Osteoblast (primary cell): ENCODE data around the gene CCDC142. TPM values are rescaled to one million over a fixed set of nuclear protein-coding genes. Genes with fewer than 3 reads are reported as not detected.

Source experiments
- DNase-seq: peaks from one replicate; pipeline ENCODE4 v3.0.0; 2011; ENCODE audit warnings: low spot score, mixed read lengths; ENCODE audit not compliant: insufficient read length; ENCODE audit errors: missing footprints
- H2AFZ ChIP-seq: 2 replicates; pipeline ENCODE4 v1.6.0; 2011; ENCODE audit warnings: mild to moderate bottlenecking, low read length
- H3K27ac ChIP-seq: 2 replicates; pipeline ENCODE4 v1.5.1; 2011; ENCODE audit warnings: mild to moderate bottlenecking, low read depth, low read length, moderate library complexity
- H3K27me3 ChIP-seq: 2 replicates; pipeline ENCODE4 v1.6.0; 2012; ENCODE audit warnings: mild to moderate bottlenecking, control low read depth, inconsistent platforms, low read length, moderate library complexity; ENCODE audit not compliant: insufficient read depth
- H3K36me3 ChIP-seq: 2 replicates; pipeline ENCODE4 v1.5.1; 2011; ENCODE audit warnings: mild to moderate bottlenecking, low read length, control low read depth, moderate library complexity; ENCODE audit not compliant: insufficient read depth
- H3K4me1 ChIP-seq: 2 replicates; pipeline ENCODE4 v1.5.1; 2011; ENCODE audit warnings: mild to moderate bottlenecking, low read length, control low read depth, moderate library complexity; ENCODE audit not compliant: insufficient read depth
- H3K4me2 ChIP-seq: 2 replicates; pipeline ENCODE4 v1.6.0; 2011; ENCODE audit warnings: mild to moderate bottlenecking, low read length; ENCODE audit not compliant: insufficient read depth
- H3K4me3 ChIP-seq: fragments of 200-600 bp; sonication (generic); 3 replicates; pipeline ENCODE4 v1.5.1; 2012; ENCODE audit warnings: mild to moderate bottlenecking, low read length, inconsistent platforms; ENCODE audit not compliant: insufficient read depth
- H3K79me2 ChIP-seq: 2 replicates; pipeline ENCODE4 v1.6.0; 2012; ENCODE audit warnings: mild to moderate bottlenecking, low read length, control low read depth, inconsistent platforms; ENCODE audit not compliant: insufficient read depth
- H3K9me3 ChIP-seq: 2 replicates; pipeline ENCODE4 v1.5.1; 2011; ENCODE audit warnings: low read depth, low read length, control low read depth
- H4K20me1 ChIP-seq: 2 replicates; pipeline ENCODE4 v1.6.0; 2012; ENCODE audit warnings: mild to moderate bottlenecking, low read length, control low read depth; ENCODE audit not compliant: insufficient read depth
- total RNA-seq: library from RNA; depleted of rRNA; stranded (reverse); fragments of >200 nt; gene quantifications from 2 replicates; pipeline ENCODE4 v1.2.3, GENCODE V29; 2012
- TF ChIP-seq, protein P1 (sequence below): IDR thresholded peaks from 2 replicates; pipeline ENCODE4 v1.5.1; 2011; ENCODE audit warnings: mild to moderate bottlenecking, low read depth, low read length, moderate library complexity; ENCODE audit errors: extremely low read depth

CCDC142 gene
- total RNA-seq, 1 donor, result 32.6 TPM

DNA sequence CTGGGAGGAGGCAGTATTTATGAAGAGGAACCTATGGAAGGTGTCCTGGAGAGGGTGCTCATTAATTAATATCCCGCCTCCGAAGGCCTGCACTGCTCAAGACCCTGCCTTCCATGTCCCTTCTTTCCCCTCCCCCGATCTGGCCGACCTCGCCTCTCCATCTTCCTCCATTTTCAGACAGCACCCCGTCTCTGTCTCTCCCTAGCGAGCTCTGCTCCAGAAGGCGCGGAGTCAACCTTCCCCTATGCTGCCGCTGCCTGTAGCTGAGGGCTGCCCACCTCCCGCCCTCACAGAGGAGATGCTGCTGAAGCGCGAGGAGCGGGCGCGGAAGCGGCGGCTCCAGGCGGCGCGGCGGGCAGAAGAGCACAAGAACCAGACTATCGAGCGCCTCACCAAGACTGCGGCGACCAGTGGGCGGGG, 25.7 kb downstream of the CCDC142 start:
- H3K27ac ChIP-seq, result peak overlapping the region; percentile 24
- H3K79me2 ChIP-seq, result peaks cover 23% of the 10 kb centered on the region
- peaks cover 24% of the 10 kb centered on the region for H3K4me1 ChIP-seq
- peaks cover 3% of the 10 kb centered on the region for H3K27me3 ChIP-seq
- H3K36me3 ChIP-seq, result peaks cover 15% of the 10 kb centered on the region
- no peaks in the 10 kb centered on the region for H4K20me1 ChIP-seq
- H3K4me3 ChIP-seq, result peak overlapping the region; percentile 87
- DNase-seq, result peak; percentile 85
- peak overlapping the region; percentile 99 for H3K4me2 ChIP-seq
- no peaks in the 10 kb centered on the region for H3K9me3 ChIP-seq
- TF ChIP-seq, protein P1, sequence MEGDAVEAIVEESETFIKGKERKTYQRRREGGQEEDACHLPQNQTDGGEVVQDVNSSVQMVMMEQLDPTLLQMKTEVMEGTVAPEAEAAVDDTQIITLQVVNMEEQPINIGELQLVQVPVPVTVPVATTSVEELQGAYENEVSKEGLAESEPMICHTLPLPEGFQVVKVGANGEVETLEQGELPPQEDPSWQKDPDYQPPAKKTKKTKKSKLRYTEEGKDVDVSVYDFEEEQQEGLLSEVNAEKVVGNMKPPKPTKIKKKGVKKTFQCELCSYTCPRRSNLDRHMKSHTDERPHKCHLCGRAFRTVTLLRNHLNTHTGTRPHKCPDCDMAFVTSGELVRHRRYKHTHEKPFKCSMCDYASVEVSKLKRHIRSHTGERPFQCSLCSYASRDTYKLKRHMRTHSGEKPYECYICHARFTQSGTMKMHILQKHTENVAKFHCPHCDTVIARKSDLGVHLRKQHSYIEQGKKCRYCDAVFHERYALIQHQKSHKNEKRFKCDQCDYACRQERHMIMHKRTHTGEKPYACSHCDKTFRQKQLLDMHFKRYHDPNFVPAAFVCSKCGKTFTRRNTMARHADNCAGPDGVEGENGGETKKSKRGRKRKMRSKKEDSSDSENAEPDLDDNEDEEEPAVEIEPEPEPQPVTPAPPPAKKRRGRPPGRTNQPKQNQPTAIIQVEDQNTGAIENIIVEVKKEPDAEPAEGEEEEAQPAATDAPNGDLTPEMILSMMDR, result no peak
- H2AFZ ChIP-seq, result peak overlapping the region; percentile 80

DNA sequence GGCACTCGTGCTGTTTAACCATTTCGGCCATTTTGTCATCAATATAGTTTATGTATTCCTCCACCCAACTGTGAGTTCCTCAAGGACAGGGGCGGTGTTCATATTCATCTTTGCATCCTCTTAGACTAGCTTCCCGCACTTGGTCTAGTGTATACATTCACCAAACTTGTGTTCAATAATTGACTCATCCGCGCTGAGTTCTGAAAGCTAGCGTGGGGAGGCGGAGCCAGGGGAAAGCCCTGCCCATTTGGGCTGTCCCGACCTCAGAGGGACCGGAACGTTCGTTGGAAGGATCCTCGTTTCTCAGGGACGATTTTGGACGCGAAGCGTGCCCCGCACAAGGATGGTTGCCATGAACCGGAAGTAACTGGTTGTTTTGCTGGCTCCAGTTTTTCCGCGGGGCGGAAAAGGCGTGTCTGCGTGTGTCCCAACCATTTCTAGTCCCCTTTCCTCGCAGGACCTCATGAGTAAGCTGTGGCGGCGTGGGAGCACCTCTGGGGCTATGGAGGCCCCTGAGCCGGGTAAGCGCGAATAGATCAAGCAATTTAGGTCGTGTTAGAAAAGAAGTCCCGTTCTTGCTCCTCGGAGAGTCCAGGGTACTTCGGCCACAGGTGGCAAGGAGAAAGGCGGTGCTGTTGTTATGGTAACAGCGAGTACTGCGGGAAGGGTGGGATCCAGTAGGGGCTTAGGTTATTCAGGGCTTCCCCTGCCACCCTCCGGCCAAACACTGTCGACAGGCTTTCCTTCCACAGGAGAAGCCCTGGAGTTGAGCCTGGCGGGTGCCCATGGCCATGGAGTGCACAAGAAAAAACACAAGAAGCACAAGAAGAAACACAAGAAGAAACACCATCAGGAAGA, 27.9 kb downstream of the CCDC142 start, which contains the start of gene INO80B:
TSS of gene INO80B (plus strand) at position 434 of the 858 bp plus-strand sequence. CDS start at position 464, 30 bp downstream.
- Histone ChIP-seq H3K4me1 (peaks cover 24% of the 10 kb centered on the region), H2AFZ (peak within 1 kb of the TSS; percentile 84), H4K20me1 (no peaks in the 10 kb centered on the region), H3K36me3 (no peaks in the 10 kb centered on the region), H3K27me3 (peaks cover 6% of the 10 kb centered on the region), H3K79me2 (peaks cover 23% of the 10 kb centered on the region), H3K4me2 (peak within 1 kb of the TSS; percentile 83), H3K27ac (peak within 1 kb of the TSS; percentile 53), H3K9me3 (no peaks in the 10 kb centered on the region), H3K4me3 (peak within 1 kb of the TSS; percentile 81)
- TF ChIP-seq, protein P1, result no peak
- DNase-seq, result peak; percentile 96

DNA sequence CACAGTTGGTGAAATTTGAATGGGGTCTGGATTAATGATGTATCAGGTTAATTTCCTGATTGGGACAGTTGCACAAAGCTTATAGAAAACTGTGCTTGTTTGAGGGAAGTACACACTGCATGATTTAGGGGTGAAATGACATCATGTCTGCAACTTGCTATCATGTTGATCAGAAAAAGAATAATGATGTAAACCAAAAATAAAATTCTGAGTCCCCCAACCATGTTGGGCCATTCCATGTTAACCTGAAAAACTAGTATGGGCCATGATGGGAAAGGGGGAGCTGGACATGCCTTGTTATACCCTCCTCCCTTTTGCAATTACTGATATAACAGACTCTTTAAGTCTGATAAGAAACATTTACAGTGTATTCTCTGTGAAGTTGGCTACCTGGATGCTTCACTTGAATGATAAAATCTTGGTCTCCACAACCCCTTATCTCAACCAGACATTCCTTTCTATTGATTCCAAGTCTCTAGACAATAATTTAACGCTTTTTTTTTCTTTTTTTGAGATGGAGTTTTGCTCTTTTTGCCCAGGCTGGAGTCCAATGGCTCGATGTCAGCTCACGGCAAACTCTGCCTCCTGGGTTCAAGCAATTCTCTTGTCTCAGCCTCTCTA, 32.1 kb downstream of the CCDC142 start:
- H3K4me3 ChIP-seq, result no peak overlapping the region
- H2AFZ ChIP-seq, result no peak overlapping the region
- peaks cover 9% of the 10 kb centered on the region for H3K4me1 ChIP-seq
- peaks cover 4% of the 10 kb centered on the region for H3K79me2 ChIP-seq
- no peaks in the 10 kb centered on the region for H3K9me3 ChIP-seq
- H3K36me3 ChIP-seq, result no peaks in the 10 kb centered on the region
- no peak overlapping the region for H3K4me2 ChIP-seq
- peaks cover 6% of the 10 kb centered on the region for H3K27me3 ChIP-seq
- DNase-seq, result no peak
- no peaks in the 10 kb centered on the region for H4K20me1 ChIP-seq
- TF ChIP-seq, protein P1, result no peak
- H3K27ac ChIP-seq, result no peak overlapping the region

DNA sequence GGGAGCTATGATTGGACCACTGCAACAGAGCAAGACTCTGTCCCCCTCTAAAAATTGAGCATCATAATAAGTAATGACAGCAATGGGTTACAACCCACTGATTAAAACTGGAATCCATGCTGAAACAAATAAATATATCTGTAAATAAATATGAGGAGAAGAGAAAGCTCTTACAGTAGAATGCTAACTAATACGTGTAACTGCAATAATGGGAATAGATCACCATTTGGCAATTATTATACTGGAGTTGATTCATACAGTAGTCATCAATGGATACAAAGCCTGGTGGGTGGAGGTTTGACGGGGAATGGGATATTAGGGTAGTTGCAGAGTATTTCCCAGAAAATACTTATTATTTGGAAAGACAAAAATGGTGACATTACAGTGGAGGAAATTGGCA, 34.0 kb downstream of the CCDC142 start:
- peak; percentile 84 for DNase-seq
- Histone ChIP-seq H3K4me1 (peaks cover 15% of the 10 kb centered on the region), H3K9me3 (no peaks in the 10 kb centered on the region), H3K4me2 (no peak overlapping the region), H3K4me3 (no peak overlapping the region), H3K27ac (no peak overlapping the region), H2AFZ (no peak overlapping the region), H3K27me3 (peaks cover 6% of the 10 kb centered on the region), H3K36me3 (no peaks in the 10 kb centered on the region), H4K20me1 (no peaks in the 10 kb centered on the region), H3K79me2 (no peaks in the 10 kb centered on the region)
- TF ChIP-seq, protein P1, result no peak
